Lung microvascular endothelial cell (primary cell): Measurements from ENCODE around the gene NAV1. TPM values are rescaled to one million over a fixed set of nuclear protein-coding genes. Genes with fewer than 3 reads are reported as not detected.
"Not testable (repeated sequence)": the region's sequence is repeated elsewhere in the genome, so short reads cannot be mapped to it uniquely, and the experiment has no call there.

Experiments used
- DNase-seq, 2 donors: peaks; one replicate each; pipeline versions ENCODE4 v3.0.0 to v3.0.0-alpha.2; 2010; ENCODE audit warnings: low read depth in 2 of 2
- total RNA-seq: library from RNA; depleted of rRNA; stranded (reverse); fragments of >200 nt; gene quantifications from 2 replicates; pipeline ENCODE4 v1.2.1, GENCODE V29; 2014

NAV1 gene
- total RNA-seq, 1 donor from 2014 or later: 1.6 TPM

DNA sequence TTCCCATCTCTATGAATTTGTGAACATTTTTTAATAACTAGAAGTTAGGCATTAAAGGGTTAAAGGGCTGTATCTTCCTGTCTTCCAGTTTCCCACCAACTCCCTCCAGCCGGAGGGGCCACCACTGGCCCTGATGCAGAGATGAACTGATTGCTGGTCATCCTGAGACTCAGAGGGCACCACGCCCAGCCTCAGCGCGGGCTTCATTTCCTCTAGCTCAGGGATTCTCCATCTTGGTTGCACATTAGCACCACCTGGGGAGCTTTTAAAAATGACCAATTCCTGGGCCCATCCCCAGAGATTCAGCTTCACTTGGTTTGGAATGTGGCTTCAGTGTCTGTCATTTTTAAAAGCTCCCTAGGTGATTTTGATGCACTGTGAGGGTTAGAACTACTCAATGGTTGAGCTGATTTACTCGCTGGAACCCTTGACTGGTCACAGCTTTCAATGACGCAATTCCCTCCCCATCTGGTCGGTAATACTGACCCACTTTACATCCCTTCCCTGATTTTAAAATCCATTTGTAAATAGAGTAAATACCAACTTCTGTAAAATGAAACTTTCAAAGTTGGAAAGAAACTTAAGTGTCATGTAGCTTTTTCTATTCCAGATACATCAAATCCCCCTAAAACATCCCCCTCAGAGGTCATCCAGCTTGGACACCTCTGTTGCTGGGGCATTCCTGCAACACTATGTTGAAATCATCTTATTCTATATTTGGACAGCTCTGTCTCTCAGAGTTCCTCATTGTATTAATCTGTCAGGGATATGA is 5.1 kb downstream of the NAV1 start:
- DNase-seq: no peak

- no peak for DNase-seq
Measured at GRCh38 chr1:201544710-201545109, 5.8 kb downstream of the NAV1 start.

GRCh38 chr1:201545851-201546492 is 7.0 kb downstream of the NAV1 start:
- peak in 1 of 2 donors; percentile 48 for DNase-seq

DNA sequence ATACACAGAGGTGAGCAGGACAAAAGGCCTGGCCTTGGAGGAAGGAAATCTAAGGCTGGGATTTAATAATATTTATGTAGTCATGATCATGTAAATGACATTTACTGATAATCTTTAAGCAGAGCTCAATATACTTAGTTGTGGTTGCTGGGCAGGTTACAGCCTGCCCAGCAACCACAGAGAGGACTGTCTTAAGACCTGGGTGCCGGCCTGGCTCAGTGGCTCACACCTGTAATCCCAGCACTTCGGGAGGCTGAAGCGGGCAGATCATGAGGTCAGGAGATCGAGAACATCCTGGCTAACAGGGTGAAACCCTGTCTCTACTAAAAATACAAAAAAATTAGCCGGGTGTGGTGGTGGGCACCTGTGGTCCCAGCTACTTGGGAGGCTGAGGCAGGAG is 10.6 kb downstream of the NAV1 start:
- DNase-seq: not testable (repeated sequence)

GRCh38 chr1:201551096-201551495 is 12.2 kb downstream of the NAV1 start:
- no peak for DNase-seq

DNA sequence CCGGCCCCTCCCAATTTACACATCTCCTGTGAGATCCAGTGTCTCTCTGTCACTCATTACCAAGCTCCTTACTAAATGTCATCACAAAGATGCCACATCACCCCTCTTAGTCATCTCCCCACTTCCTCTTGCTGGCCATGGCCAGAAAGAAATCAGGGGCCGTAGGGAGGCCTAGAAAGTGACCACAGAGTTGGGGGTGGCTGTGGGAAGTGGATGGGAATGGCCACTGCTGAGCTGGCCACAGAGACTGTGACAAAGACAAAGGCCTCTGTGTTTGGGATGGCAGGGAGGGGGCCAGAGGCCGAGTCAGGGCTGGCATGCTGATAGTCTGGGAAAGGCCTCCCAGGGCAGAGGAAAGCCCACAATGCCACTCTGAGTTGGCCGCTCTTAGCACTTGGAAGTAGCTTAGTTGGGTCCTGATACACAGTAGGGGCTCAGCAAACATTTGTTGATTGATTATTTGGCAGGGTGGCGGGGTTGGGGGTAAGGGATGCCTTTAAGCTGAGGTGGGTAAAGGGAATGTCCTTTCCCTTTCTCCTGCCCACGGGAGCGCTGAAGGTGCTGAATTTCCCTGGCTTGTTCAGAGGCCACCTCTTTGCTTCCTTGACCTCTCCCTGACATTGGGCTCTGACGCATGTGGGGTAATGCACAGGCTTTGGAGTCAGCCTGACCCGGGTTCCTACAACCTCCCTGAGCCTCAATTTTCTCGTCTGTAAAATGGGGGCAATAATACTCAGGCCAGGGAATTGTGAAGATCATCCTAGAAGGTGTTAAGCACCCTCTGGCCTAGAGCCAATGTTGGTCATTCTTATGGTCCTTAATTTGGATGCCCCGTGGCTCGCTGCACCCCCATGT is 13.2 kb downstream of the NAV1 start:
- peak in 1 of 2 donors; percentile 80 for DNase-seq

DNA sequence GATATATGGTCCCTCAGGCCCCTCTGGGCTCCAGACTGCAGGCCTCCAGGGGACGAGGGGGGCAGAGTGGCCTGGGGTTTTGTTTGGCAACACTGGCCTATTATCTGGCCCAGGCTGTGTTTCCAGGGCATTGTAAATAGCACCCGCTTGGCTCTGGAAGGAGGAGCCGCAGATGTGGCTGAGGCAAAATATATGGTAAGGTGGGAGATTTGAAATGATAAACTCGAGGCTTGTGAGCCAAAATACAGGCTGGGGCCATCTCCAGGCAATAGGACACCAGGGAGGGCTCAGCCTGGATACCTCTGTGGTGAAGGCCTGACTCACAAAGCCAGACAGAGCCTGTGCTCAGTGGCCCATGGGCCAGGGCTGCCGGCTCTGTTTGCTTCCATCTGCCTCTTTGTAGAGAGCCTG is 14.0 kb downstream of the NAV1 start:
- peak in 1 of 2 donors; percentile 56 for DNase-seq

GRCh38 chr1:201553496-201554189 is 14.7 kb downstream of the NAV1 start:
- peak in 1 of 2 donors; percentile 73 for DNase-seq

DNA sequence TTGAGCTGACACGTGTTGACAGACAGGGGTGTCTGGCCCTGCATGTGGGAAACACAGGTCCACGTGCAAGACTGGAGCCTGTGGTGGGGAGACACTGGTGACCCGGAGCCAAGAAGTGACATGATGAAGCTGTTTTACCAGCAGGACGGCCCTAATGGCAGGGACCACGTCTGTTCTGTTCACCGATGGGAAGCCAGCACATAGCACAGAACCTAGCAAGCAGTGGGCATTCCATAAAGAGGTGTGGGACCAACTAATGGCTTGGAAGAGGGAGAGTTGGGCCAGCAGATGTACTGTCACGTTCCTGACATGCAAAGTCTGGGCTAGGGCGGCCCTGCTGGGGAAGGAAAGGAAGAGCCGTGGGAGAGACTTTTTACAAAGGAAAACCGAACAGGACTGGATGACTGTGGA is 15.3 kb downstream of the NAV1 start:
- DNase-seq: peak in 1 of 2 donors; percentile 39

GRCh38 chr1:201554789-201555592 is 16.1 kb downstream of the NAV1 start:
- no peak for DNase-seq

- peak; percentile 78 to 80 for DNase-seq
Measured at GRCh38 chr1:201555593-201555945, 16.6 kb downstream of the NAV1 start.

DNA sequence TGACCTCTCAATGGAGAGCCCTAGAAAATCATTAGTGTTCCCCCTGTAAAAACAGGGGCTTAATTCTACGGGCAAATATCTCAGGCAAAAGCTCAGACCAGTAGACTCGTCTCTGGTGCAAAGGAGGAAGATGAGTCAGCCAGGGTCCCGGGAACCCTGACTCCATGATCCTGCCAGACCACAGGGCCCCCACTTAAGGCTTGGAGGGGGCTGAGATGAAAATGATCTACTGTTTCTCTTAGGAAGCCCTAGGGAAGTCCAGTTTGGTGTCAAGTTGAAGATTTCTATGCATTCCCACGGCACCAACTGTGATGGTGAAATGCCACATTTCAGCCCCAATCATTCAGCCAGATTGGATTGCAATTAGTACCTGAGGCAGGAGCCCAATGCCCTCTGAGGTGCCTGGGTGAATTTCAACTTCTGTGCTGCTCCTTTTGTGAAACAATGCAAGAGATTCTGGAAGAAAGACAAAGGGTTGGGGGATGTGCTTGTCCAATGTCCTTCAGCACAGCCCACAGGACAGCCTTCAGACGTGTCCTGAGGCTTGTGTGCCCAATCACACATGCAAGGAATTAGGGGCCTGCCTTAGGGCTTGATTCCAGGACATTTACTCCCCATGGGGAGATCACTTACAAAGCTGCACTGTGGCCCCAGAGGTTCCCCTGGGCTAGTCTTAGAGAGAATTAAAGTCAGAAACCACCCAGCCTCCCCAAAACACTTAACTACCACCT is 18.1 kb downstream of the NAV1 start:
- peak in 1 of 2 donors; percentile 90 for DNase-seq

DNA sequence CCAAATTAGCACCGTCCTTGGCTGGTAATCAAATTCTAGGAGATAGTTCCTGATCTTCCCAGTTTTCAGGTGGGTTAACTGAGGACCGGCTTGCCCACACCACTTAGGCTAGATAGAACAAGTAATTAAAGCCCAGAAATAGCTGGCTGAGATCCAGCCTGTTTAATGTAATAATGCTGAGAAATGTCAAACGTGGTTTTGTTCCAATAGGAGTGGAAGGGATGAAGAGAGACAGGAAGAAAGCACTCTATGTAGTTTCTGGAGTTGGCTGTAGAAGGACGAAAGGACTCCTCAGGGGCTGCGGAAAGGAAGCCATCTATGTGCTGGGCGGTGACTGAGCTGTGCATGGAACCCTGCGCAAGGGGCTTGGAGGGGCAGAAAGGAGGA is 18.6 kb downstream of the NAV1 start:
- DNase-seq: no peak

GRCh38 chr1:201559679-201560162 is 20.8 kb downstream of the NAV1 start:
- DNase-seq: peak; percentile 84 to 87

GRCh38 chr1:201560328-201561194 is 21.6 kb downstream of the NAV1 start:
- no peak for DNase-seq

GRCh38 chr1:201561195-201561564 is 22.3 kb downstream of the NAV1 start:
- no peak for DNase-seq

- no peak for DNase-seq
Measured at GRCh38 chr1:201561601-201562000, 22.7 kb downstream of the NAV1 start.

GRCh38 chr1:201562257-201562656 is 23.3 kb downstream of the NAV1 start:
- peak in 1 of 2 donors; percentile 77 for DNase-seq
